Mammary epithelial cell (primary cell): ENCODE measurements around the gene BCL6B.

Experiments
- EZH2 ChIP-seq: IDR thresholded peaks from 2 replicates; pipeline ENCODE4 v1.6.1; 2012; ENCODE audit warnings: low read length, inconsistent platforms, borderline replicate concordance
- TF ChIP-seq, protein P1 (sequence below), 2 donors: IDR thresholded peaks in 1 of 2; conservative IDR thresholded peaks in 1 of 2; 2 replicates each; pipeline ENCODE4 v1.5.1; 2011 to 2012; ENCODE audit warnings: inconsistent platforms in 2 of 2, low read length in 2 of 2, mild to moderate bottlenecking in 2 of 2, control low read depth in 1 of 2, low read depth in 1 of 2; ENCODE audit not compliant: insufficient read depth in 1 of 2; ENCODE audit errors: extremely low read depth in 1 of 2

DNA sequence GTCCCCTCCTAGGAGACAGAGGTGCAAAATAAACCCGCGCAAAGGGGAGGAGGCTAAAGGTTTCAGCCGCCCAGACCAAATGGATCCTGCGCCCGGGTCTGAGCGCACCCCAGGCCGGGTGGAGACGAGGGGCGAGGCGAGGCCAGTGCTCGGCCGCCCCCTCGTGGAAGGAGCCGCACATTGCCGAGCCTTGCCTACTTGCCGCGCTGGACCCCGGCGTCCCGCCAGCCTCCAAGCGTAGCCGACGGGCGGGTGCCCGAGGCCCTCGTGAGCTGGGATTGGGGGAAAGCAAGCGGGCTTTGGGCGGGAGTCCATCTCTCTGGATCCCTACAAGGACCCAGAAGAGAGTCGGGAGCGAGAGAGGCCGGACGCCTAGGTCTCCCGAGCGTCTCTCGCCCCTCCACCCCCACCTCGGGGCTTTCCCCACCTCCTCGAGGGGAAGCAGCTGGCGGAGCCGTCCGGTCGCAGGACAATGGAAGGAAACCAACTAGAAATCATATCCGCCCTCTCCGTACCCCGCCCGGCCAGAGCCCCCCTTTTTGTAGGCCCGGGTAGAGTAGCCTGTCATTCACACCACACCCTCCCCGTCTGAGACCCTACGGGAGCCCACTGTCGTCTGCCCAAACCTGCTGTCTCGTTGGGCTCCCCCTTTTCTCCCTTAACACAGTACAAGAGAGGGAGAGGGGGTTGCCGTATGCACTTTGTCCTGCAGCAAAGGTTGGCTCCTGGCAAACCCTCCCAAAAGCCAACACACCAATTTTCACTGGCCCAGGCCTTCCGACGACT is 664 bp upstream of the BCL6B start:
- TF ChIP-seq EZH2 = no peak
- TF ChIP-seq, protein P1, sequence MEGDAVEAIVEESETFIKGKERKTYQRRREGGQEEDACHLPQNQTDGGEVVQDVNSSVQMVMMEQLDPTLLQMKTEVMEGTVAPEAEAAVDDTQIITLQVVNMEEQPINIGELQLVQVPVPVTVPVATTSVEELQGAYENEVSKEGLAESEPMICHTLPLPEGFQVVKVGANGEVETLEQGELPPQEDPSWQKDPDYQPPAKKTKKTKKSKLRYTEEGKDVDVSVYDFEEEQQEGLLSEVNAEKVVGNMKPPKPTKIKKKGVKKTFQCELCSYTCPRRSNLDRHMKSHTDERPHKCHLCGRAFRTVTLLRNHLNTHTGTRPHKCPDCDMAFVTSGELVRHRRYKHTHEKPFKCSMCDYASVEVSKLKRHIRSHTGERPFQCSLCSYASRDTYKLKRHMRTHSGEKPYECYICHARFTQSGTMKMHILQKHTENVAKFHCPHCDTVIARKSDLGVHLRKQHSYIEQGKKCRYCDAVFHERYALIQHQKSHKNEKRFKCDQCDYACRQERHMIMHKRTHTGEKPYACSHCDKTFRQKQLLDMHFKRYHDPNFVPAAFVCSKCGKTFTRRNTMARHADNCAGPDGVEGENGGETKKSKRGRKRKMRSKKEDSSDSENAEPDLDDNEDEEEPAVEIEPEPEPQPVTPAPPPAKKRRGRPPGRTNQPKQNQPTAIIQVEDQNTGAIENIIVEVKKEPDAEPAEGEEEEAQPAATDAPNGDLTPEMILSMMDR (conservative IDR thresholded peaks at IDR 0.05 in 1 of 2, IDR thresholded peaks at IDR 0.05 in 1 of 2; ENCODE audit: extremely low read depth in 1 of 2, insufficient read depth in 1 of 2, low read depth in 1 of 2, low read length in 2 of 2) = peak; percentile 70 to 94
